ENCODE measurements around the gene TMOD4. TPM values are rescaled to one million over a fixed set of nuclear protein-coding genes. Genes with fewer than 3 reads are reported as not detected.
"Not testable (repeated sequence)": the region's sequence is repeated elsewhere in the genome, so short reads cannot be mapped to it uniquely, and the experiment has no call there.

The TMOD4 gene
- polyA plus RNA-seq, 1 experiment = 0.18 TPM

DNA sequence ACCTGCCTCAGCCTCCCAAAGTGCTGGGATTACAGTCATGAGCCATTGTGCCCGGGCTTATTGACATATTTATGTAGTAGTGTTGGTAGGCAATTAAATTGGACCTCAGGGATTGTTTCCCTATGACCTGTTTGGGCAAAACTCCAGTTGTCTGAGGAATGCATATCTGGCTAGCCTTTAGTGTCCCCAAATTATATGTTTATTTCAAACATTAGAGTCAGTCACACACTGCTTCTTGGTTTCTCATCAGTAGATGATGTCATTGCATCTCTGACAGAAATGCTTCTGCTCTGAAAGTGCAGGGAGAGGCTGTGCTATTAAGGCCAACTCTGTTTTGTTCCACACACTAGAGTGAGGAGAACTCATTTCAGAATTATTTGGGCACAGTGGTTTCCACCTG lies 35.0 kb upstream of the TMOD4 start:
- Histone ChIP-seq H3K36me3 (ENCODE audit: control insufficient read depth, insufficient read depth, low read length) (peaks cover 13% of the 10 kb centered on the region), H3K27me3 (ENCODE audit: control insufficient read depth, insufficient read depth, low read length) (no peaks in the 10 kb centered on the region), H3K4me3 (ENCODE audit: low read depth, low read length) (no peak overlapping the region)
- TF ChIP-seq, protein P1, sequence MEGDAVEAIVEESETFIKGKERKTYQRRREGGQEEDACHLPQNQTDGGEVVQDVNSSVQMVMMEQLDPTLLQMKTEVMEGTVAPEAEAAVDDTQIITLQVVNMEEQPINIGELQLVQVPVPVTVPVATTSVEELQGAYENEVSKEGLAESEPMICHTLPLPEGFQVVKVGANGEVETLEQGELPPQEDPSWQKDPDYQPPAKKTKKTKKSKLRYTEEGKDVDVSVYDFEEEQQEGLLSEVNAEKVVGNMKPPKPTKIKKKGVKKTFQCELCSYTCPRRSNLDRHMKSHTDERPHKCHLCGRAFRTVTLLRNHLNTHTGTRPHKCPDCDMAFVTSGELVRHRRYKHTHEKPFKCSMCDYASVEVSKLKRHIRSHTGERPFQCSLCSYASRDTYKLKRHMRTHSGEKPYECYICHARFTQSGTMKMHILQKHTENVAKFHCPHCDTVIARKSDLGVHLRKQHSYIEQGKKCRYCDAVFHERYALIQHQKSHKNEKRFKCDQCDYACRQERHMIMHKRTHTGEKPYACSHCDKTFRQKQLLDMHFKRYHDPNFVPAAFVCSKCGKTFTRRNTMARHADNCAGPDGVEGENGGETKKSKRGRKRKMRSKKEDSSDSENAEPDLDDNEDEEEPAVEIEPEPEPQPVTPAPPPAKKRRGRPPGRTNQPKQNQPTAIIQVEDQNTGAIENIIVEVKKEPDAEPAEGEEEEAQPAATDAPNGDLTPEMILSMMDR (IDR thresholded peaks at IDR 0.05; ENCODE audit: insufficient read depth, low read depth, low read length) = no peak
- DNase-seq (ENCODE audit: low read depth) = no peak
- ChIA-PET POLR2A (no interaction called here), CTCF (interaction anchor here (1.2 kb wide), 1 partner anchor 10 kb away, joined by 3 read pairs; no protein-coding TSS in a partner anchor)

DNA sequence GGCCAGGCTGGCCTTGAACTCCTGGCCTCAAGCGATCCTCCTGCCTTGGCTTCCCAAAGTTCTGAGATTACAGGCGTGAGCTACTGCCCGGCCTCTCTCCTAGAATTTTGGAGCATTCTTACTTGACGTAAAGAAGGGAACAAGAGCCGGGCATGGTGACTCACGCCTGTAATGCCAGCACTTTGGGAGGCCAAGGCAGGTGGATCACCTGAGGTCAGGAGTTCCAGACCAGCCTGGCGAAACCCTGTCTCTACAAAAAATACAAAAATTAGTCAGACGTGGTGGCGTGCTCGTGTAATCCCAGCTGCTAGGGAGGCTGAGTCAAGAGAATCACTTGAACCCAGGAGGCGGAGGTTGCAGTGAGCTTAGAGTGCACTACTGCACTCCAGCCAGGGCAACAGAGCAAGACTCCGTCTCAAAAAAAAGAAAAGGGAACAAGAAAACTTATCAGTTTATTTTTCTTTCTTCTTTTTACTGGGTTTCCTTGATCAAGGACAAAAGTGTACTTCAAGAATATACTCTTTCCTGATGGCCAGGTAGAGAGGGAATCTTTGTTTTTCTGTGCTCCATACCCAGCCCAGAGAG lies 29.7 kb upstream of the TMOD4 start:
- H3K4me3 ChIP-seq (ENCODE audit: low read depth, low read length); H3K27me3 ChIP-seq (ENCODE audit: control insufficient read depth, insufficient read depth, low read length); DNase-seq (ENCODE audit: low read depth); POLR2A ChIA-PET; CTCF ChIA-PET: not testable (repeated sequence)
- peaks cover 17% of the 10 kb centered on the region for H3K36me3 ChIP-seq (ENCODE audit: control insufficient read depth, insufficient read depth, low read length)

DNA sequence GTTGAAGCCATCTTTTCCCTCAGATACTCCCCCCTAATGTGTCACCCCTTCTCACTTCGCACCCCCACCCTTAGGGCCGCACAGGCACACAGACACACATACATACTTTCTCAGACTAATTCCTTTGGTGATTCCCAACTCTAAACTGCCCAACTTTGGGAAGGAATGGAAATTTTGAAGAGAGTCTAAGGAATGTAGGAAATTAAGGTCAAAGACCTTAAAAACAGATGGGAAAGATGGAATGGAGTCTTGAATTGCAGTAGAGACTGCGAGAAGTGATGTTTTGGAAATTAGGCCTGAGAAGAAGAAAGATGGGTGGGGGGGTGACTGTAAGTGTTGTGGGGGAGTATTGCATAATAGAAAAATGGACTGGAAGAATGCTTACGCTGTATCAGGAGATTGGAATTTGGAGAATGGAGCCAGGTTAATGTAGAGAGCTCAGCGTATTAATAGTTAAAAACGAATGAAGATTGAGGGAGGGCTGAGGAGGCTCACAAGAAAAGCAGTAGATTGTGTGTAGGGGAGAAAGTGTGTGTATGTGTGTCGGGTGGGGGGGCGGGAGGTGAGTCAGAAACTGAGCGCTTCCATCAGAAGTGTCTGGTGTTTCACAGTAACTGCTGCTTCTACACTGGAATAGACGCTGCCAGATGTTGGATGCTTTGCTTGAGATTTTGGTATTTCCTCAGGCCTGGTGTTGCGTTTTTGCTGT lies 24.2 kb upstream of the TMOD4 start:
- peak; percentile 82 for DNase-seq (ENCODE audit: low read depth)
- TF ChIP-seq, protein P1 (IDR thresholded peaks at IDR 0.05; ENCODE audit: insufficient read depth, low read depth, low read length) = no peak
- Histone ChIP-seq H3K4me3 (ENCODE audit: low read depth, low read length) (peak overlapping the region; percentile 97), H3K36me3 (ENCODE audit: control insufficient read depth, insufficient read depth, low read length) (peaks cover 7% of the 10 kb centered on the region), H3K27me3 (ENCODE audit: control insufficient read depth, insufficient read depth, low read length) (no peaks in the 10 kb centered on the region)
- ChIA-PET CTCF (interaction anchor here (1.0 to 1.1 kb wide), 3 partner anchors 12 to 145 kb away, joined by 3 read pairs; no protein-coding TSS in a partner anchor), POLR2A (interaction anchor here (1.0 kb wide), 1 partner anchor 10 kb away, joined by 3 read pairs; the partner anchor contains the start of gene VPS72)

- CTCF ChIA-PET = interaction anchor here (1.0 kb wide), 3 partner anchors 99 to 146 kb away, joined by 3 to 4 read pairs (median 4); no protein-coding TSS in a partner anchor
- TF ChIP-seq, protein P1 (IDR thresholded peaks at IDR 0.05; ENCODE audit: insufficient read depth, low read depth, low read length) = no peak
- POLR2A ChIA-PET = interaction anchor here (0.7 kb wide), 1 partner anchor 56 kb away, joined by 3 read pairs; the partner anchor contains the start of gene PSMD4
- Histone ChIP-seq H3K27me3 (ENCODE audit: control insufficient read depth, insufficient read depth, low read length) (no peaks in the 10 kb centered on the region), H3K4me3 (ENCODE audit: low read depth, low read length) (peak within 1 kb of the TSS; percentile 97), H3K36me3 (ENCODE audit: control insufficient read depth, insufficient read depth, low read length) (peaks cover 7% of the 10 kb centered on the region)
- DNase-seq (ENCODE audit: low read depth) = peak; percentile 86
Measured at GRCh38 chr1:151198254-151199127, 22.7 kb upstream of the TMOD4 start, which contains the start of gene PIP5K1A. PIP5K1A (plus strand) TSS chr1:151198552; CDS start chr1:151198997, 445 bp downstream.

- ChIA-PET POLR2A (no interaction called here), CTCF (interaction anchor here (4.0 kb wide), 1 partner anchor 54 kb away, joined by 43 read pairs; the partner anchor contains the start of gene PSMD4)
- peaks cover 4% of the 10 kb centered on the region for H3K36me3 ChIP-seq (ENCODE audit: control insufficient read depth, insufficient read depth, low read length)
- DNase-seq (ENCODE audit: low read depth) = no peak
- TF ChIP-seq, protein P1 (IDR thresholded peaks at IDR 0.05; ENCODE audit: insufficient read depth, low read depth, low read length) = no peak
- peak overlapping the region; percentile 97 for H3K4me3 ChIP-seq (ENCODE audit: low read depth, low read length)
- H3K27me3 ChIP-seq (ENCODE audit: control insufficient read depth, insufficient read depth, low read length) = no peaks in the 10 kb centered on the region
Measured at GRCh38 chr1:151197863-151198253, 22.1 kb upstream of the TMOD4 start.

Measured in BJ (cell line).